Chondrocyte (in vitro differentiated cells): ENCODE results near the gene PCNT. TPM values are rescaled to one million over a fixed set of nuclear protein-coding genes. Genes with fewer than 3 reads are reported as not detected.

Experiments used
- DNase-seq: peaks from one replicate; pipeline ENCODE4 v3.0.0; 2021; ENCODE audit warnings: mixed read lengths, low spot score
- H3K27ac Mint-ChIP-seq: one replicate; pipeline ENCODE4 v1.8.0; 2021; ENCODE audit warnings: mild to moderate bottlenecking, moderate library complexity, mixed read lengths; ENCODE audit not compliant: unreplicated experiment
- H3K27me3 Mint-ChIP-seq: 2 replicates; pipeline ENCODE4 v1.8.0; 2021; ENCODE audit warnings: low read depth, mixed read lengths
- H3K36me3 Mint-ChIP-seq: 2 replicates; pipeline ENCODE4 v1.8.0; 2021; ENCODE audit warnings: low read depth, mixed read lengths
- H3K4me1 Mint-ChIP-seq: 2 replicates; pipeline ENCODE4 v1.8.0; 2021; ENCODE audit warnings: low read depth, mild to moderate bottlenecking, mixed read lengths
- H3K4me3 Mint-ChIP-seq: one replicate; pipeline ENCODE4 v1.8.0; 2021; ENCODE audit warnings: mild to moderate bottlenecking, moderate library complexity, mixed read lengths; ENCODE audit not compliant: unreplicated experiment
- H3K9me3 Mint-ChIP-seq: 2 replicates; pipeline ENCODE4 v1.8.0; 2021; ENCODE audit warnings: low read depth, mixed read lengths
- total RNA-seq: library from RNA; stranded (reverse); gene quantifications from 3 replicates; pipeline ENCODE4 v1.2.1, GENCODE V29; 2021
- TF ChIP-seq, protein P1 (sequence below): fragments of 200-600 bp; sonication (generic); IDR thresholded peaks from 2 replicates; pipeline ENCODE4 v1.5.0; 2021; ENCODE audit warnings: antibody characterized with exemption, mild to moderate bottlenecking, moderate library complexity

PCNT gene
- total RNA-seq, 1 donor from 2014 or later, result 29.9 TPM

GRCh38 chr21:46375560-46376230, 51.7 kb downstream of the PCNT start:
- no peak overlapping the region for H3K4me3 Mint-ChIP-seq
- H3K4me1 Mint-ChIP-seq, result no peaks in the 10 kb centered on the region
- H3K9me3 Mint-ChIP-seq, result peaks cover 4% of the 10 kb centered on the region
- no peak overlapping the region for H3K27ac Mint-ChIP-seq
- H3K36me3 Mint-ChIP-seq, result peaks cover 11% of the 10 kb centered on the region
- no peak for DNase-seq
- TF ChIP-seq, protein P1, sequence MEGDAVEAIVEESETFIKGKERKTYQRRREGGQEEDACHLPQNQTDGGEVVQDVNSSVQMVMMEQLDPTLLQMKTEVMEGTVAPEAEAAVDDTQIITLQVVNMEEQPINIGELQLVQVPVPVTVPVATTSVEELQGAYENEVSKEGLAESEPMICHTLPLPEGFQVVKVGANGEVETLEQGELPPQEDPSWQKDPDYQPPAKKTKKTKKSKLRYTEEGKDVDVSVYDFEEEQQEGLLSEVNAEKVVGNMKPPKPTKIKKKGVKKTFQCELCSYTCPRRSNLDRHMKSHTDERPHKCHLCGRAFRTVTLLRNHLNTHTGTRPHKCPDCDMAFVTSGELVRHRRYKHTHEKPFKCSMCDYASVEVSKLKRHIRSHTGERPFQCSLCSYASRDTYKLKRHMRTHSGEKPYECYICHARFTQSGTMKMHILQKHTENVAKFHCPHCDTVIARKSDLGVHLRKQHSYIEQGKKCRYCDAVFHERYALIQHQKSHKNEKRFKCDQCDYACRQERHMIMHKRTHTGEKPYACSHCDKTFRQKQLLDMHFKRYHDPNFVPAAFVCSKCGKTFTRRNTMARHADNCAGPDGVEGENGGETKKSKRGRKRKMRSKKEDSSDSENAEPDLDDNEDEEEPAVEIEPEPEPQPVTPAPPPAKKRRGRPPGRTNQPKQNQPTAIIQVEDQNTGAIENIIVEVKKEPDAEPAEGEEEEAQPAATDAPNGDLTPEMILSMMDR, result no peak
- H3K27me3 Mint-ChIP-seq, result no peaks in the 10 kb centered on the region

DNA sequence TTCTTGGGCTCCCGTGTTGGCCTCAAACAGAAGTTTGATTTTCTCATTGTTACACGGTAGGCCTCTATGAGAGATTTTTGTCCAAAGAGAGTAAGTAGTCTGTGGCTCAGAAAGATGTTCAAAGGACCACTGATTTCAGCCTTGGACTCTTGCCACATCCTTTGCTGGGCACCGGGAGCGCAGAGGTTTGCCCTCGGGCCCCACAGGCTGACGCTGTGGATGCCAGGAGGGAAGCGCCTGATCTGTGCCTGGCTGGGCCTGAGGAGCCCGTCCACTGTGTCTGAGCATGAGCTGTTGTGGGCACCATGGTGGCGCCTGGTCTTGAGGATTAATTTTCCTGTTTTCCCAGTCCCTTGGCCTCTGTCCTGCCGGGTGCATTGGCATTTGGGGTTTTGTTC, 52.3 kb downstream of the PCNT start:
- Mint-ChIP-seq H3K4me1 (no peaks in the 10 kb centered on the region), H3K9me3 (peaks cover 4% of the 10 kb centered on the region), H3K36me3 (peaks cover 11% of the 10 kb centered on the region), H3K4me3 (no peak overlapping the region), H3K27ac (no peak overlapping the region), H3K27me3 (no peaks in the 10 kb centered on the region)
- DNase-seq, result no peak
- TF ChIP-seq, protein P1, result no peak

DNA sequence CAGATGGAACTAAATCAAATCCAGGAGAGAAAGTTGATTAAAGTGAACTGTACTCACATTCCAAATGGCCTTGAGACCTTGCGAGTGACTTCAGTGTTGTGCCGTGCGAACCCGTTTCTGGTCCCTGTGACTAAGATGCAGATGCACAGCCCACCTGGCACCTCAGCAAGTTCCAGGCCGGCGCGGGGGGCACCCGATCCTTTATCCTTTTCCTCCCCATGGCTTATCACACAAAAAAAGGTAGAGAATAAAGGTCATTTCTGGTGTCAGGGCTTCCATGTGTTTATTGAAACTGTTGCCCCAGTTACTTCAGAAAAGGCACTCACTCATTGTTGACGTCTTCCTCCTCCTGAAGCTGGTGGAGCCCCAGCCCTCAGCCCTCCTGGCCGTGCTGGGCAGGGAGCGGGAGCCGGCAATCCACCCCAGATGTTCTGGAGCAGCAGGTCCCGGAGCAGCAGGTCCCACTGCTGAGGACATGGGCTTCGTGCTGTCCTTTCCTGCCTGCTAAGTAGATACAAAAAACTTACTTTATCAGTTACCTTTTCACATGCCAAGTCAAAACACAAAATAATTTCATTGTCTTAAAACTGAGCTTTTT, 53.0 kb downstream of the PCNT start:
- TF ChIP-seq, protein P1, result no peak
- peaks cover 4% of the 10 kb centered on the region for H3K9me3 Mint-ChIP-seq
- H3K4me3 Mint-ChIP-seq, result no peak overlapping the region
- no peaks in the 10 kb centered on the region for H3K27me3 Mint-ChIP-seq
- H3K4me1 Mint-ChIP-seq, result no peaks in the 10 kb centered on the region
- H3K36me3 Mint-ChIP-seq, result peaks cover 11% of the 10 kb centered on the region
- DNase-seq, result no peak
- H3K27ac Mint-ChIP-seq, result no peak overlapping the region

GRCh38 chr21:46377789-46378188, 53.8 kb downstream of the PCNT start:
- no peaks in the 10 kb centered on the region for H3K4me1 Mint-ChIP-seq
- no peak for DNase-seq
- TF ChIP-seq, protein P1, result no peak
- H3K9me3 Mint-ChIP-seq, result peaks cover 4% of the 10 kb centered on the region
- H3K4me3 Mint-ChIP-seq, result no peak overlapping the region
- H3K27me3 Mint-ChIP-seq, result no peaks in the 10 kb centered on the region
- no peak overlapping the region for H3K27ac Mint-ChIP-seq
- H3K36me3 Mint-ChIP-seq, result peaks cover 17% of the 10 kb centered on the region

- TF ChIP-seq, protein P1, result no peak
- no peak for DNase-seq
- H3K4me3 Mint-ChIP-seq, result no peak overlapping the region
- H3K27me3 Mint-ChIP-seq, result no peaks in the 10 kb centered on the region
- peaks cover 18% of the 10 kb centered on the region for H3K36me3 Mint-ChIP-seq
- H3K27ac Mint-ChIP-seq, result no peak overlapping the region
- H3K4me1 Mint-ChIP-seq, result no peaks in the 10 kb centered on the region
- peaks cover 4% of the 10 kb centered on the region for H3K9me3 Mint-ChIP-seq
Observed at GRCh38 chr21:46379105-46379504, 55.1 kb downstream of the PCNT start.
